ENCODE data around the gene HAL.

The HAL gene, protein sequence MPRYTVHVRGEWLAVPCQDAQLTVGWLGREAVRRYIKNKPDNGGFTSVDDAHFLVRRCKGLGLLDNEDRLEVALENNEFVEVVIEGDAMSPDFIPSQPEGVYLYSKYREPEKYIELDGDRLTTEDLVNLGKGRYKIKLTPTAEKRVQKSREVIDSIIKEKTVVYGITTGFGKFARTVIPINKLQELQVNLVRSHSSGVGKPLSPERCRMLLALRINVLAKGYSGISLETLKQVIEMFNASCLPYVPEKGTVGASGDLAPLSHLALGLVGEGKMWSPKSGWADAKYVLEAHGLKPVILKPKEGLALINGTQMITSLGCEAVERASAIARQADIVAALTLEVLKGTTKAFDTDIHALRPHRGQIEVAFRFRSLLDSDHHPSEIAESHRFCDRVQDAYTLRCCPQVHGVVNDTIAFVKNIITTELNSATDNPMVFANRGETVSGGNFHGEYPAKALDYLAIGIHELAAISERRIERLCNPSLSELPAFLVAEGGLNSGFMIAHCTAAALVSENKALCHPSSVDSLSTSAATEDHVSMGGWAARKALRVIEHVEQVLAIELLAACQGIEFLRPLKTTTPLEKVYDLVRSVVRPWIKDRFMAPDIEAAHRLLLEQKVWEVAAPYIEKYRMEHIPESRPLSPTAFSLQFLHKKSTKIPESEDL

DNA sequence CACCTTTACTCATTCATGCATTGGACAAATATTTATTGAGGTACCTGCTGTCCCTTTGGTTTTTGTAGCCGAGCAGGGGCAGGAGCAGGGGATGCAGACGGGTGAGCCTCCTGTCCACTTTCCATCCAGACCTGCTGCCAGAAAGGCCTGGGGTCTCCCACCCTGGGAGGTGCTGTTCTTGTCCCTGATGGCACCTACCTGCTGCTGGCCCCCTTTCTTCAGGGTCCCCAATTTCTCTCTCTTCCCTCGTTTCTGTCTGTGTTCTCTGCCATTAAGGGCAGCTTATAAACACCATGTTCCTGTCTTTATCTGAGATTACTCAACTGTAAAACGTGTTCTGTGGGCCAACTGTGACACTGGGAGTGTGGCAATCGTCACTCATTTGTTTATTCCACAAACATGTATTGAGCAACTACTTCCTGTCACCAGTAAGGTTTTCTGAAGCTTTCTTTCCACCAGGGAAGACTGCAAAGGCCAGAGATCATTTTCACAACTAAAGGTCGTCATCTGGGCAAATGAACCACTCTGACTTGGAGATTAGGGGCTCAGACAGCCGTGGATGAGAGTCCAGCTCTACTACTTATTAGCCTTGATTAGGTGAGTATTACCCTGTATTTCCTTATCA is at the start of gene HAL:
Gene HAL (minus strand): TSS at position 311 of the 625 bp plus-strand sequence. CDS start 434 bp downstream, outside the sequence.
- no peak for DNase-seq (ENCODE audit: low read depth in 3 of 3)

DNA sequence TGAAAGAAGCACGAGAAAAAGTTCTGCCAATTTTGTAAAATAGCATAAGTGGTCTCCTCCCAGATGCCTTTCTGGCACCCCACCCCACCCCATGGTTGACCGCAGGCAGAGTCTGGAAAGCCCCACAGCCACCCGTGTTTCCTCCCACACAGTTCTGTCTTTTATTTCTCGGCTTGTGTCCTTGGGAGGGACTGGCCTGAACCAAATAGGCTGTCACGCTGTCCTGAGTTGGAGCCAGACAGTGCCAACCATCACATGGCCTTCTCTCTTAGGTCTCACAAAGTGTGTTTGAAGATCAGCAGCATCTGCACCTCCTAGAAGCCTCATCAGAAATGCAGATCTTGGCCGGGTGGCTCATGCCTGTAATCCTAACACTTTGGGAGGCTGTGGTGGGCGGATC is 49.4 kb upstream of the HAL start:
- DNase-seq (ENCODE audit: low read depth in 3 of 3), result no peak

DNA sequence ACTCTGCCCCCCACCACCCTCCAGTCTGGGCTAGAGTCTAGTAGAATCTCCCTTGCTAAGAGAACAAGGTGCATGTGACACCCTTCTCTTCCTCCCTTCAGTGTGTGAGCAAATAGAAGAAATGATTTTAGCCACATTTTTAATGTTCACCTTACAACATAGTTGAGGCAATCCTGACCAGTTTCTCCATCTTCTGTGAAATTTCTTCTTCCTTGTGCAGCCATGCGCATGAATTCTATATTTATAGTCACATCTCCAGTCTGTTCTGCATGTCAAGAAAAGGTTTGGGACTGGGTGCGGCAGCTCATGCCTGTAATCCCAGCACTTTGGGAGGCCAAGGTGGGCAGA is 48.8 kb upstream of the HAL start:
- no peak for DNase-seq (ENCODE audit: low read depth in 3 of 3)

DNA sequence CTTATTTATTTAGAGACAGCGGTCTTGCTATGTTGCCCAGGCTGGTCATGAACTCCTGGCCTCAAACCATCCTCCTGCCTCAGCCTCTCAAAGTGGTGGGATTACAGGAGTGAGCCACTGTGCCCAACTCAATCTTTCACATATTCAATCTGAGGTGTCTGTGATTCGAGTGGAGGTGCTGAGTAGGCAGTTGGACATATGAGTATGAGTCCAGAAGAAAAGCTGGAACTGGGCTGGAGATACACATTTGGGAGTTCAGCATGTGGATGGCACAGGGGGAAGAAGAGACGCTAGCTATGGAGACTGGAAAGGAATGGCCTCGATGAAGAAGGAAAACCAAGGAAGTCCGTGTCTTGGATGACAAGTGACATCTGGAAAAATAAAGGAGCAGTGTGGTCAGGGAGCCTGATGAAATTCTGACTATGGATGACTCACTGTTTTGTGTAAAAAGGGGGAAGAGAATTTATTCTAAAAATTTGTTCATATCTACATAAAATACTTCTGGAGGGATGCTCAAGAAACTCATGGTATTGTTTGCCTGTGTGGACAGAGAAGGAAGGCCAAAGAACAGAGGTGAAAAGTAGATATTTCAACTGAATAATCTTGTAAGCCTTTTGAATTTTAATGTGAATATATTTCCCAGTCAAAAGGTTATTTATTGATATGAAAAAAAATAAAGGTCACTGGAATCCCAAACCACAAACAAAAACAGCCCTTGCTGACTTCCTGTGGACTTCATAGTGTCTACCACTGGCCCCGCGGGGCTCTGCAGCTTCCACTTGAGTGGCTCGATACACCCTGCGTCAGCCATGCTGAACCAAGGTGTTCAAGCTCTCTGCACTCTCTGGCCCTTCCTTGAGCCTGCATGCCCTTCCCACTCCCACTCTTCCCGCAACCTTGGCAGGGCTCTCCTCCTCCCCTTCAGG is 48.1 kb upstream of the HAL start:
- DNase-seq (ENCODE audit: low read depth in 3 of 3), result no peak

DNA sequence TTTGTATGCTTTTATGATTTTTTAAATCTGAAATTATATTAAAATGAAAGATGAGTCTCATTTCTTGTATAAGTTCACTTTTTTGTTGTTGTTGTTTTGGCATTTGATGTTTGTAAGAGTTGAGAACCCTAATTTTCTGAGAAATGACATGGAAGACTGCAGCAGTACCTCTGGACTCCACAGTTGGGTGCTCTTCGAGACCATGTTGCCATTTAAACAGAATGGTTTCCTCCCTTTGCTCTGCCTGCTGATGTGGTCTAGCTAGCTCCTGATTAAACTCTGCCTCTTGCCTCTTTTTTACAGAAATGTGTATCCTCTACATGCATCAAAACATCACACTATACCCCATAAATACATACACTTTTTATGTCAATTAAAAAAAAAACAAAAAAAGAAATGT is 45.0 kb upstream of the HAL start:
- no peak for DNase-seq (ENCODE audit: low read depth in 3 of 3)

DNA sequence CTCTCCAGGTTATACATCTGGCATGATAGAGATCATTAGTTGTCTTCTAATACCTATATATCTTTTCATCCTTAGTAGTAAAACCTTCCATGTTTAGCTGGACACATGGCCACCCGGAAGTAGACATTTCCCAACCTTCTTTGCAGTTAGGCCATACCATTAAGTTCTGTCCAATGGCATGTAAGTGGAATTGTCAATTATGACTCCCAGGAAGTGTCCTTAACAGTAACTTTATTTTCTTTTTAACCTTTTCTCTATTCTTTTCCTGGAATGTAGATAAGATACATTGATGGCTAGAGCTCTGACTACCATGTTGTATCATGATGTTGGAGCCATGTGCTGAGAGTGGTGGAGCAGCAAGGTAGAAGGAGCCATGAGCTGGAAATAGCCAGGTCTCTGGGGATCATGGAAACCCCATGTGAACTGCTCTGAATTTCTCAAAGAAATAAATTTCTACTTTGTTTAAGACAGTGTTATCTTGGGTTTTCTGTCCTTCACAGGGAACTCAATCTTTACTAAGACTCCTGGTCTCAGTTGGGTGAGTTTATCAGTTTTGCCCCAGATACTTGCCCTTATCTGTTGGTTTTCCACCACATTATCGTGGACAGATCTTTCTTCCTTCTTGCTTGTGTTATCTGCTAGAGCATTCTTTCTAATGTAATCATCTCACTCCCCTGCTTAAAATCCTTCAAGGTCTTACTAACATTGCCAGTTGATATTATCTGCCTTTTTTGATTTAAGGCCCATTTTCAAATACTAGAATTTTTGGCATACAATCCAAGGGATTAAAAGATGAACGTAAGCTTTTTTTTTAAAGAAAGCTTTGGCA is 44.4 kb upstream of the HAL start:
- DNase-seq (ENCODE audit: low read depth in 3 of 3), result no peak

DNA sequence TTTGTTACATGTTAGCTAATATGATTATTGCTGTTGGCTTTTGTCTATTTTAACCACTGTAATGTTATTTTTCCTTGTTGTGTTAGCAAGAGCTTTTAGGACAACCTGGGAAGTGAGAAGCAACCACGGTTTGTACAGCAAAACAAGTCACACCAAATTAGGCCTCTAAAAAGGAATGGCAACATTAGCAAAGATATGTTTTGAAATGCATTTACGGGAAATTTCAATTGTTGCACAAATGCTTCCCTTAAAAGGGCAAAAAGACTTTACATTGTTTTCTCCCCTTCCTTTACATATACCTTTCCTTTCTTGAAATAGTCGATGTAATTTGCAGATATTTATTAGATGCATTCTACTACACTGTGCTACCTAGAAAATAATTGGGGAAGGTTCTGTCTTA is 43.4 kb upstream of the HAL start:
- no peak for DNase-seq (ENCODE audit: low read depth in 3 of 3)

DNA sequence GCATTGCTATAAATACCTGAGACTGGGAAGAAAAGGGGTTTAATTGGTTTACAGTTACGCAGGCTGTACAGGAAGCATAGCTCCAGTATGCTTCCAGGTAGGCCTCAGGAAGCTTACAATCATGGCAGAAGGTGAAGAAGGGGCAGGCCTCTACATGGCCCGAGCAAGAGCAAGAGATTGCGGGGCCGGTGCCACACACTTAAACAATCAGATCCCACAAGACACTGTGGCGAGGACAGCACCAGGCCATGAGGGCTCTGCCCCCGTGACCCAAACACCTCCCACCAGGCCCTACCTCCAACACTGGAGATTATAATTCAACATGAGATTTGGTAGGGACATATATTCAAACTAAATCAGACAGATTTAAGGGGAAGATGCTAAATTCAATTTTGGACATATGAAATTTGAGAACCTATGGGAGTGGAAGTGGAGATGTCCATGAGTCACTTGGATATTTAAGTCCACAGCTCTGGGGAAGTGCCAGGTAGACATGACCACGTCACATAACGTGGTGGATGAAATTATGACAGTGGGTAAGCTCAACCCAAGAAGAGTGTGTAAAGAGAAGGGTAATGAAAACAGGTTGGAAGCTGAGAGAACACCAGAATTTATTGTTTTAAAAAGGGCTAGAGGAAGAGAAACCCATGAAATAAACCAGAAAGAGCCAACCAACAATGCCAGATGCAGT is 40.8 kb upstream of the HAL start:
- no peak for DNase-seq (ENCODE audit: low read depth in 3 of 3)

DNA sequence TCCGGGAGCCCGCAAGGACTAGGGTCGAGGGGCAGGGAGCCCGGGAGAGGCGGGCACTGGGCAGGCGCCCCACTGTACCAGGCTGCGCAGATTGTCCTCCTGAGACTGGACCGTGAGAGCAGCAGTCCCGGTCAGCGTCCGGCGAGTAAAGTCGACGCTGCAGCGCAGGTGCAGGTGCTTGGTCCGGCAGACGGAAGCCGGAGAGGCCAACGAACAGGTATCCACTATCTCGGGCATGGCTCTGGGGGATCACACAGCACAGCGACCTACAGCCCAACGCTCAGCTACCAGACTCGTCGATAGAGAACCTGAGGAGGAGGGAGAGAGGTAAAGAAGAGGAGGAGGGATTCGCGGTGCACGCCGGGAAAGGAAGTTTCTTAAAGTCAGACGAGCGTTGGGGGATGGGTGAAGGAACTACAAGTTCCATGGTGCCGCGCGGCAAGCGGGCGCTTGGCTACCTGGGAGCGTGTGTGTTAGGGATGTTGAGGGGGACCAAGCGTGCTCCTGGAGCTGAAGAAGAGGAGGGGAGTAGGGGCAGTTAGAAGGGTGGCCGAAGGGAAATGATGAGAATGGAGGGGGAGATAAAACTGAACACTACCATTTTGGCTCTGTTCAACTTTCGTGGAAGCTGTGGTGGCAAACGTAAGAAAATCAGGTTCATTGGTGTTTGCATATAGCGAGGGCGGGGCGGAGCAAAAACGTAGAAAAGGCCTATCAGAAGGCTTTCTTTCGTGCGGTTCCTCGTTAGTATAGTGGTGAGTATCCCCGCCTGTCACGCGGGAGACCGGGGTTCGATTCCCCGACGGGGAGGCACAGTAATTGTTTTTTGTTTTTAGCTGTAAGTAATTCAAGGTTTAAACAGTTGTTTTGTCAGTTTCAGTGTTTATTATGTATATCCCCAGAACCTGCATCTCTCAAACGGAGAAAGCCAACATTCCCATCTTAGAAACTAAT is 39.4 kb upstream of the HAL start, which contains the start of gene LTA4H:
Gene LTA4H (minus strand): TSS at position 305 of the 954 bp plus-strand sequence. CDS start 68 bp downstream, at position 237.
- peak; percentile 90 to 95 (median 94) for DNase-seq (ENCODE audit: low read depth in 3 of 3)

DNA sequence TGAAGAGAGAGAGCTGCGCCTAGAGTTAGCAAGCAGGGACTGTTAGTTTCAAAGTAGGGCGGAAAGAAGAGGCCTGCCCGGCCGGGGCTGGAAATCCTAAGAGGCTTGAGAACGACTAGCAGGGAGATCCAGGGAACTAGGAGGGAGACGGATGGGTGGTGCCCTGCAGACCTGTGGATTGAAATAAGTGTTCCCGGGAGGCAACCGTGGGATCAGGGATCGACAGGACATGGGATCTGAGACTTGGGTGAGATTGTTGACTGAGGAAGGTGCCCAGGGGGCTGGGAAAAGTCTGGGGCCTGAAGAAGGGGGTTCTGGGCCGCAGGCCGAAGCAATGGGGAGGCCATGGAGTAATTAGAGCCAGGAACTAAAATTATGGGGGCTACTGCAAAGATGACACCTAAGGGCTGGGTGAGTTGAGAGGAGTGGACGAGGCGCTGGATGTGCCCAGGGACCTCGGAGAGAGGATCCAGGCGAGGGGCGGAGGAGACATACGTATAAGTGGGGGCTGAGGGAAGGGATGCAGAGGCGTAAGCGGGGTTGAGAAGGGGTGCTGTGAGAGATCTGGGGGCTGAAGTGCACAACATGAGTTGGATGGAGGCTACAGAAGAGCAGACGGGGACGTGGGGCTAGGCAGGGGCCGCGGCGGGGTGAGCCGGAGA is 38.6 kb upstream of the HAL start:
- DNase-seq (ENCODE audit: low read depth in 3 of 3), result peak in 1 of 3 experiments; percentile 12

DNA sequence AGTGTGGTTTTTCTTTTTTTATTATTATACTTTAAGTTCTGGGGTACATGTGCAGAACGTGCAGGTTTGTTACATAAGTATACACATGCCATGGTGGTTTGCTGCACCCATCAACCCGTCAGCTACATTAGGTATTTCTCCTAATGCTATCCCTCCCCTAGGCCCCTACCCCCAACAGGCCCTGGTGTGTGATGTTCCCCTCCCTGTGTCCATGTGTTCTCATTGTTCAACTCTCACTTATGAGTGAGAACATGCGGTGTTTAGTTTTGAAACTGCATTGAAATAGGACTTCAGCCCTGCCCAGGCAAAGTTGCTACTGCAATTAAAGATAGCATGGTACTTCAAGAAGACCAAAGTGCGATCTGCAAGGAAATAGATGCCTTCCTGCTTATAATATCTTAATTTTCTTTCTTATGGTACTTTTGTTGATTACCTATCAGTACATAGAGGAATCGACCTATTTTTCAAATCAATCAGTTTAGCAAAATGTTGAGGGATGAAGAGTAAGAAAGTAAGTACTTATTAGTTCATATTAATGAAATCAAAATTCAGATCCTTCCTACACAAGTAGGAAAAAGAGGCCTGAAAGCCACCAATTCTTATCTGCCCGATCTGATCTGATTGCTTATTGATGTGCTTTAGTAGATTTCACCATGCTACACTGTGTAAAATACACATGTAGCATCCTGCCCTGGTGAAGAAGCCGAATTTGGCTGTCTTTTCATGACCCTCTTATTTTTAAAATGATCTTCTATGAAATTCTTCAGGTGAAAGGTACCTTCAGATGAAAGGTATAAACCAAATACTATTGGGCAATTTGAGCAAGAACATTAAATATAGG is 37.6 kb upstream of the HAL start:
- no peak for DNase-seq (ENCODE audit: low read depth in 3 of 3)

DNA sequence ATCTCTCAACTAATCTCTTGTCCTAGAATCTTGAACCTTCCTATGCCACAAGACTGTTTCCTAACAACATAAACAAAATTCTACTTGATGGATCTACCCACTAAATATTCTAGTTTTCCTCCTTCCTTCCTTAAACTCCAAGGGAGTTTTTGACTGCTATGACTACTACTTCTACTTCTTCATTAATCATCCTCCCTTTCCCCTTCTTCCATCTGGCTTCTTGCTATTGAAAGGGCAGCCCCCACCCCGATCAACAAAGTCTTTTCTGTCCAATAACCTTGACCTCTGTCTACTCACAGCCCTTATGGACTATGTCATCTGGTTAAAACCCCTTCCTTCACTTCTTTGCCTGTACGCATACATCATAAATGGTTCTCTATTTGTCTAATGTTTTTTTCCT is 33.7 kb upstream of the HAL start:
- no peak for DNase-seq (ENCODE audit: low read depth in 3 of 3)

DNA sequence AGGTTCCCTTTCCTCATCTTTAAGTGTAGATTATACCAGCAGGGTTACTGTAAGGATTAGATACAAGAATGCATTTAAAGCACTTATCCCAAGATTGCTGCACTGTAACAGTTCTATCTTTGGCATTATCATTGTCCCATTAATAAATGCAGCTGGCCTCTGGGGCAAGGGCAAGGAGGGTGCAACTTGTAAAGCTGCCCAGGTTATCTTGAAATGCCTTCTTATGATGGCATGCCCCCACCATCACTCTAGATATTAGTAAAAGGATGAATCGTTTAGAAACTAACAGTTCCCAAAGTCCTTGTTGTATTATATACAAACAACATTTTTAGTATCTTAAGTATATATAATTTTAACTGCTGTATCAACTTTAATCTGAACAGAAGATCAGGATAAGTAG is 32.4 kb upstream of the HAL start:
- DNase-seq (ENCODE audit: low read depth in 3 of 3), result no peak

DNA sequence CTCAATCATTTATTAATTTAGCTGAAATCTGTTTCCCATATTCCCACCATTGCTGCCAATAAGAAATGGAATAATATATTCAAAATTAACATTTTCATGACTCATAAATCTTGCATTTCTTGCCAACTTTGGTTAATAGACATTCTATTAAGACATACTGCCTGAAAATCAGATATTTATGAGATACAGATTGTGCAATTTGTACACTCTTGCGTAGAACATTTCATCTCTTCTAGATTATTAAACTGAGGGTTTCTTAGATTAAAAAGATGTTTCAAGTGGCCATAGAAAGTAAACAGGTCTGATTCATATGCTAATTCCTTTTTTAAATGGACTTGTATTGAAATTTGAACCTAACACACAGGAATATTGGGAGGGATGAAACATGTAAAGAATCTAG is 30.2 kb upstream of the HAL start:
- DNase-seq (ENCODE audit: low read depth in 3 of 3), result no peak

DNA sequence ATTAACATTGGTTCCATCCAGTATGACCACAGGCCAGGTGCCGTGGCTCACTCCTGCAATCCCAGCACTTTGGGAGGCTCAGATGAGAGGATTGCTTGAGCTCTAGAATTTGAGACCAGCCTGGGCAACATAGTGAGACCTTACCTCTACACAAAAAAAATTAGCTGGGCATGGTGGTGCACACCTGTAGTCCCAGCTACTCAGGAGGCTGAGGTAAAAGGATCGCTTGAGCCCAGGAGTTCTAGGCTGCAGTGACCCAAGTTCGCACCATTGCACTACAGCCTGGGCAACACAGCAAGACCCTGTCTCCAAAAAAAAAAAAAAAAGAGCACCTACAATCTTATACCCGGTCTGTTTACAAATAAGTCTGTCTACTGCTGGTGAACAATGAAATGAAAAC is 29.4 kb upstream of the HAL start:
- DNase-seq (ENCODE audit: low read depth in 3 of 3), result no peak

DNA sequence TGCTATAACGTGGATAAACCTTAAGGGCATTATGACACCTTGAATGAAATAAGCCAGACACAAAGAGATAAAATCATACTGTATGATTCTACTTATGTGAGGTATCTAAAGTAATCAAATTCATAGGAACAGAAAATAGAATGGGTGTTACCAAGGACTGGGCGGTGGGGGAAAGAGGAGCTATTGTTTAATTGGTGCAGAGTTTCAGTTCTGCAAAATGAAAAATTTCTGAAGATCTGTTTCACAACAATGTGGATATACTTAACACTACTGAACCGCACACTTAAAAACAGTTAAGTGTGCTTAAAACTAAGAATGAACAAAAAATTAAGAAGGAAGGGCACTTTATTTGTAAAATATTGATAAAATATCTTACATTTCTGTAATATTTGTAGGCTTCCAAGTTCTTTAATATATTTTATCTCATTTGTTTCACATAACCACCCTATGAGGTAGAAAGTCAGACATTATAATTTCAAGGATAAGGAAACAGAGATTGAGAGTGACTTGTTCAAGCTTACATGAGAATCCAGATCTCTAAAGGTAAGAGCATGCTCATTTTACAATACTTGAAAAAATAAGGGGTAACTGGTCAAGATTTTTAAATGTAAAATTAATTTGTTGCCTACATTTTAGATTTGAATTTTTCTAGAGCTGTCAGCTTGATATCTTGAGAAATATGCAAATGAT is 24.3 kb upstream of the HAL start:
- no peak for DNase-seq (ENCODE audit: low read depth in 3 of 3)

DNA sequence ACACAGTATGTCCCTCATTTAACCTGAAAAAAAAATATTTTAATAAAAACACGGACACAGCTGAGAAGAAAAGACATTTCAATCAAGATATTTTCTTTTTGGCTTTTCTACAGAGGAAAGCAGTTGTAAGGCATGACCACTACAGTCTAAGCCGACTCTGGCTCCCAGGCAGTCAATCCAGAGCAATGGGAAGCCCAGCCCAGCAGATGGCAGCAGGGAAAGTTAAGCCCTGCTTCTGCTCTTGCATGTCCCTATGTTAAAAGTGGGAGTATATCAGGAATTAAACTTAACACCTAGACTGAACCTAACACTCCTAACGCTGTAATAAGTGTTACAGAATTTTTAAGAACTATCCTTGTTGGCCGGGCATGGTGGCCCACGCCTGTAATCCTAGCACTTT is 19.5 kb upstream of the HAL start:
- DNase-seq (ENCODE audit: low read depth in 3 of 3), result no peak
